Osteocyte (in vitro differentiated cells): Measurements from ENCODE around the gene UBL7. TPM values are rescaled to one million over a fixed set of nuclear protein-coding genes. Genes with fewer than 3 reads are reported as not detected.

ENCODE experiments used
- DNase-seq: peaks from one replicate; pipeline ENCODE4 v3.0.0; 2021; ENCODE audit warnings: mixed read lengths; ENCODE audit not compliant: unreplicated experiment; ENCODE audit errors: extremely low spot score
- H3K27ac Mint-ChIP-seq: one replicate; pipeline ENCODE4 v1.8.0; 2021; ENCODE audit warnings: mild to moderate bottlenecking, mixed read lengths; ENCODE audit not compliant: unreplicated experiment
- H3K27me3 Mint-ChIP-seq: one replicate; pipeline ENCODE4 v1.8.0; 2021; ENCODE audit warnings: mixed read lengths; ENCODE audit not compliant: unreplicated experiment
- H3K36me3 Mint-ChIP-seq: one replicate; pipeline ENCODE4 v1.8.0; 2021; ENCODE audit warnings: mixed read lengths; ENCODE audit not compliant: unreplicated experiment
- H3K4me1 Mint-ChIP-seq: one replicate; pipeline ENCODE4 v1.8.0; 2021; ENCODE audit warnings: mixed read lengths; ENCODE audit not compliant: unreplicated experiment
- H3K4me3 Mint-ChIP-seq: one replicate; pipeline ENCODE4 v1.8.0; 2021; ENCODE audit warnings: mild to moderate bottlenecking, moderate library complexity, mixed read lengths; ENCODE audit not compliant: unreplicated experiment
- H3K9me3 Mint-ChIP-seq: one replicate; pipeline ENCODE4 v1.8.0; 2021; ENCODE audit warnings: mixed read lengths; ENCODE audit not compliant: unreplicated experiment
- CTCF ChIP-seq: fragments of 200-600 bp; sonication (generic); IDR thresholded peaks from 2 replicates; pipeline ENCODE4 v1.5.0; 2021; ENCODE audit warnings: antibody characterized with exemption, mild to moderate bottlenecking, moderate library complexity
- total RNA-seq: library from RNA; stranded (reverse); gene quantifications from 2 replicates; pipeline ENCODE4 v1.2.1, GENCODE V29; 2021

The UBL7 gene
- total RNA-seq, 1 donor from 2014 or later, result 59.5 TPM

- Mint-ChIP-seq H3K27ac (no peak overlapping the region), H3K36me3 (no peaks in the 10 kb centered on the region), H3K4me1 (peaks cover 21% of the 10 kb centered on the region), H3K9me3 (no peaks in the 10 kb centered on the region), H3K27me3 (no peaks in the 10 kb centered on the region), H3K4me3 (no peak overlapping the region)
- no peak for TF ChIP-seq CTCF
- no peak for DNase-seq
Measured at GRCh38 chr15:74417670-74418069, 43.3 kb downstream of the UBL7 start.

DNA sequence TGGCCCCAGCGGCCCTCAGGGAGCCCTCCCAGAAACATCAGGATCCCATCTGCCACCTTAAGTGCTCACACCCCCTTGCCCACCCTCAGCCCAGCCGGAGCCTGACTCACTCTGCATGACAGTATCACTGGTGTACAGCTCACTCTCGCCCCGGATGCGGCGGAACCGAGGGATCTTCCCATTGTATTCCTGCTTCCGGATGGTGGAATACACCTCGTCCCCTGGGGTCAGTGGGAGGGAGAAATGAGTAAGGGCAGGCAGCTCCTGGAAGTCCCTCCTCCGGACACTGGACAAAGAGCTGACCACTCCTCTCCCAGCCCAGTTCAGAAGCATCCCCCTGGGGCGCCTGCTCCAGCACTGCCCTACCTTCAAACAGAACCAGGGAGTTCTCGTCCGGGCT lies 43.7 kb downstream of the UBL7 start:
- DNase-seq, result no peak
- Mint-ChIP-seq H3K27me3 (no peaks in the 10 kb centered on the region), H3K27ac (no peak overlapping the region), H3K36me3 (no peaks in the 10 kb centered on the region), H3K4me3 (no peak overlapping the region), H3K4me1 (peaks cover 19% of the 10 kb centered on the region), H3K9me3 (no peaks in the 10 kb centered on the region)
- TF ChIP-seq CTCF, result no peak

DNA sequence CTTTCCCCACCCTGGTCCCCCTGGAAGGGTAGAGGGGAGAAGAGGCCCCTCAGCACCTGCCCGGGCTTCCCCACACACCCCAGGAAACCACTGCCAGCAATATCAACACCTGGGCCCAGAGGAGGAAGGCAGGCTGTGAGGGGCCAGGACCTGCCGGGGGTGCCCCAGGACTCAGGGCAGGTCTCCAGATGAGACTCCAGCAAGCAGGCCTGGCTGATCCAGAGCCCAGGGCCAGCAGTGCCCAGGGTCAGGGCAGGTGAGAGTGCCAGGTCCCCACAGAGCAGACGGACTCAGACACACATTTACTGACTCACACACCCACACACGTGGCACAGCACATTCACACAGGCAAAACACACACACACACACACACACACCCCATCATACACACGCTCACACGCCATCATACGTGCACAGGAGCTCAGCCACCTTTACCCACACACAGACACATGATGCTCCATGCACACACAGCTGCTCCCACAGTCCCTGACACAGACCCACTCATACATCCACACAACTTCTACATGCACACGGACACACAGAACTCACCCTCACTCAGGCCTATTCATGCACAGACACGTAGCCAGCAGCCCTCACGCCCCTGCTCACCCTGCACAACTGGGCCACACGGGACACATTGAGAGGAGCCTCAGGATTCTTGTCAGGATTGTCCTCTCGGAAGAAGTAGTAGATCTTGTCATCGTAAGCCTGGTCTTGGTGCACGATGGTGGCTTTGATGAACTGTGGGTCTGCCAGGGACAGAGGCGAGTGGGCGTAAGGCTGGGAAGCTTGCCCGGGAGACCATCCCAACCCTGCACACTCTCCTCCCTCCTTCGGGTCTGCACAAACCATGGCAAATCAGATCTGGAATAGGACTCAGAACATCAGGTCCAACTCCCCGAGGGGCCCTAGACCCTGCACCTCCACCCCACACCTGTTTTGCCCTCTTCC lies 44.7 kb downstream of the UBL7 start:
- Mint-ChIP-seq H3K27ac (no peak overlapping the region), H3K36me3 (no peaks in the 10 kb centered on the region), H3K9me3 (no peaks in the 10 kb centered on the region), H3K4me3 (no peak overlapping the region), H3K4me1 (peaks cover 16% of the 10 kb centered on the region), H3K27me3 (no peaks in the 10 kb centered on the region)
- TF ChIP-seq CTCF, result no peak
- no peak for DNase-seq

GRCh38 chr15:74414603-74415338 lies 46.2 kb downstream of the UBL7 start:
- Mint-ChIP-seq H3K27ac (no peak overlapping the region), H3K36me3 (no peaks in the 10 kb centered on the region), H3K9me3 (no peaks in the 10 kb centered on the region), H3K4me1 (peaks cover 6% of the 10 kb centered on the region), H3K4me3 (no peak overlapping the region), H3K27me3 (no peaks in the 10 kb centered on the region)
- DNase-seq, result no peak
- TF ChIP-seq CTCF, result no peak

DNA sequence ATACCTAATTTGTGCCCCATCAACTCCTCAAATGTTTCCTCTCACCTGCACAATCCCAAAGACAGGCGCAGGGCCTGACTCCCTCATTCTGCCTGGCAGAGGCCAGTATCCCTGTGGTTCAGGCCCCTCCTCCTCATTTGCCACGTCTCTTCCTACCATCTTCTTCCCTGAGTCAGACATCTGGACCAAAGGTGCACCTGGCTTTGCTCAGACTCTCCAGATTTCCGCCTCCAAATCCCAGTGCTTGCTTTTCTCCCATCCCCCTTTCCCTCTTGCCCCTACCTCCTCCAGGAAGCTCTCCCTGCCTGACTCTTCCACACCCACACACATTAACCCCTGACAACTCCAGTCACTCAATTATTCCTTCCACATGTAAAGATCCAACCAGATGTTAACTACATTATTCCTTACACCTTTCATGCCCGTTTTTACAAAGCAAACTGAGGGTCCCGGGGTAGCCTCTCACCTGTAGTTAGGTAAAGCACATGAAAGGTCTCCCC lies 46.8 kb downstream of the UBL7 start:
- no peak for TF ChIP-seq CTCF
- no peak for DNase-seq
- H3K27ac Mint-ChIP-seq, result no peak overlapping the region
- no peaks in the 10 kb centered on the region for H3K9me3 Mint-ChIP-seq
- H3K27me3 Mint-ChIP-seq, result no peaks in the 10 kb centered on the region
- H3K4me3 Mint-ChIP-seq, result no peak overlapping the region
- H3K4me1 Mint-ChIP-seq, result peaks cover 2% of the 10 kb centered on the region
- no peaks in the 10 kb centered on the region for H3K36me3 Mint-ChIP-seq
